Panc1 (cell line): ENCODE measurements around the gene STK26. TPM values are rescaled to one million over a fixed set of nuclear protein-coding genes. Genes with fewer than 3 reads are reported as not detected.

Source experiments
- ATAC-seq: fragments of 200-7000 bp; cut with Tn5 transposase; 2 replicates; pipeline ENCODE4 v1.9.1; 2020; ENCODE audit warnings: mild to moderate bottlenecking, moderate library complexity
- BruUV-seq: library from RNA; stranded (reverse); fragments of 400-500 nt; replicated peaks from 2 replicates; lab custom pipeline; 2021; lab: Mats Ljungman, UMichigan
- CTCF ChIA-PET: fragments of 300-600 bp; sonication (Branson Sonifier 250); formaldehyde crosslinking; loops from one replicate; lab custom pipeline; 2022; ENCODE audit warnings: antibody characterized with exemption; lab: Charles Lee
- POLR2A ChIA-PET: fragments of 300-600 bp; sonication (Branson Sonifier 250); formaldehyde crosslinking; loops from one replicate; lab custom pipeline; 2022; ENCODE audit warnings: antibody characterized with exemption; lab: Charles Lee
- DNase-seq: peaks from one replicate; pipeline ENCODE4 v3.0.0-alpha.2; 2010; ENCODE audit warnings: low read depth, low spot score
- H3K27ac ChIP-seq: 2 replicates; pipeline ENCODE4 v1.5.1; 2011; ENCODE audit warnings: mild to moderate bottlenecking, low read length, inconsistent platforms
- H3K27me3 ChIP-seq: fragments of 200-500 bp; sonication (Bioruptor generic); 2 replicates; pipeline ENCODE4 v1.6.0; 2014; ENCODE audit warnings: low read length, inconsistent platforms; ENCODE audit not compliant: control insufficient read depth, insufficient read depth
- H3K36me3 ChIP-seq: fragments of 200-500 bp; sonication (Bioruptor generic); 2 replicates; pipeline ENCODE4 v1.5.1; 2014; ENCODE audit warnings: inconsistent platforms, mild to moderate bottlenecking, low read length, moderate library complexity; ENCODE audit not compliant: control insufficient read depth, insufficient read depth
- H3K4me1 ChIP-seq: 2 replicates; pipeline ENCODE4 v1.5.1; 2011; ENCODE audit warnings: inconsistent platforms, mild to moderate bottlenecking, low read length, moderate library complexity; ENCODE audit not compliant: control insufficient read depth, insufficient read depth
- H3K4me3 ChIP-seq, 2 experiments: 2 replicates each; pipeline ENCODE4 v1.5.1; 2011 to 2012; ENCODE audit warnings: low read depth in 2 of 2, low read length in 2 of 2, mild to moderate bottlenecking in 2 of 2, inconsistent platforms in 1 of 2, moderate library complexity in 1 of 2
- H3K9me3 ChIP-seq: fragments of 200-500 bp; sonication (Bioruptor generic); 2 replicates; pipeline ENCODE4 v1.5.1; 2014; ENCODE audit warnings: low read depth, mild to moderate bottlenecking, inconsistent platforms, low read length, moderate library complexity; ENCODE audit not compliant: control insufficient read depth, insufficient read depth
- CTCF ChIP-seq: fragments of 450-650 bp; IDR thresholded peaks from 2 replicates; pipeline ENCODE4 v1.5.1; 2017; ENCODE audit warnings: mild to moderate bottlenecking
- POLR2AphosphoS5 ChIP-seq: IDR thresholded peaks from 2 replicates; pipeline ENCODE4 v1.6.1; 2012; ENCODE audit warnings: mild to moderate bottlenecking, low read depth, low read length, moderate library complexity
- REST ChIP-seq, 2 experiments: IDR thresholded peaks; 2 replicates each; pipeline ENCODE4 v1.6.1; 2011 to 2012; ENCODE audit warnings: low read depth in 2 of 2, control low read depth in 1 of 2, low read length in 1 of 2, mild to moderate bottlenecking in 1 of 2, moderate library complexity in 1 of 2; ENCODE audit not compliant: insufficient read depth in 1 of 2
- SIN3A ChIP-seq: IDR thresholded peaks from 2 replicates; pipeline ENCODE4 v1.6.1; 2012; ENCODE audit warnings: low read depth, mild to moderate bottlenecking, low read length, moderate library complexity, borderline replicate concordance; ENCODE audit not compliant: insufficient read depth
- TCF7L2 ChIP-seq: IDR thresholded peaks from 2 replicates; pipeline ENCODE4 v1.6.1; 2011; ENCODE audit warnings: mild to moderate bottlenecking, low read depth, low read length, inconsistent platforms
- in situ Hi-C: cut with HindIII; loops from 2 replicates; pipeline ENCODE4 v1.10.0; 2016; ENCODE audit warnings: low sequenced_read_pairs, low pct_unique_long_range_greater_than_20kb
- intact Hi-C: fragments of 100-400 bp; cut with micrococcal nuclease; formaldehyde crosslinking; loops from one replicate; pipeline ENCODE4 v1.10.0; 2022; ENCODE audit not compliant: unreplicated experiment
- total RNA-seq: library from RNA; stranded (reverse); gene quantifications from one replicate; pipeline ENCODE4 v1.2.1, GENCODE V29; 2021; ENCODE audit not compliant: unreplicated experiment

The STK26 gene
- total RNA-seq, 1 experiment from 2014 or later = 44.2 TPM

GRCh38 chrX:132115792-132116191, 92.7 kb downstream of the STK26 start:
- intact Hi-C loops = no loop called here
- POLR2A ChIA-PET = no interaction called here
- no TSS peak for BruUV-seq

GRCh38 chrX:132118358-132118757, 95.3 kb downstream of the STK26 start:
- intact Hi-C loops = no loop called here
- DNase-seq = no peak
- Histone ChIP-seq H3K27ac (no peak overlapping the region), H3K4me1 (no peaks in the 10 kb centered on the region), H3K9me3 (no peaks in the 10 kb centered on the region), H3K27me3 (no peaks in the 10 kb centered on the region), H3K36me3 (no peaks in the 10 kb centered on the region; the same call in 1 of the 2 replicates), H3K4me3 (no peak overlapping the region)
- ChIA-PET CTCF (no interaction called here), POLR2A (interaction anchor here (0.6 kb wide), 1 partner anchor 115 kb away, joined by 3 read pairs; no protein-coding TSS in a partner anchor)
- TF ChIP-seq POLR2AphosphoS5 (no peak), TCF7L2 (no peak), SIN3A (no peak), REST (IDR thresholded peaks at IDR 0.05; ENCODE audit: insufficient read depth in 1 of 2, low read depth in 2 of 2, low read length in 1 of 2) (no peak), CTCF (no peak)
- no TSS peak for BruUV-seq
- in situ Hi-C loops = no loop called here
- ATAC-seq = no peak

More at GRCh38 chrX:132115792-132116191, 92.7 kb downstream of the STK26 start:
- Histone ChIP-seq H3K27ac (no peak overlapping the region), H3K36me3 (no peaks in the 10 kb centered on the region; the same call in 1 of the 2 replicates), H3K9me3 (no peaks in the 10 kb centered on the region), H3K4me3 (no peak overlapping the region), H3K27me3 (0 out of 2 replicates have a peak, but pooled peaks cover 2% of the 10 kb centered on the region), H3K4me1 (no peaks in the 10 kb centered on the region)
- TF ChIP-seq POLR2AphosphoS5 (no peak), CTCF (no peak), REST (IDR thresholded peaks at IDR 0.05; ENCODE audit: insufficient read depth in 1 of 2, low read depth in 2 of 2, low read length in 1 of 2) (no peak), SIN3A (no peak), TCF7L2 (no peak)
- no peak for ATAC-seq
- in situ Hi-C loops = no loop called here
- CTCF ChIA-PET = no interaction called here
- DNase-seq = no peak
